Fibroblast of mammary gland (primary cell): Measurements from ENCODE around the gene DDT.
"Not testable (repeated sequence)": the region's sequence is repeated elsewhere in the genome, so short reads cannot be mapped to it uniquely, and the experiment has no call there.

Source experiments
- DNase-seq: peaks from one replicate; pipeline ENCODE4 v3.0.0-alpha.2; 2010; ENCODE audit warnings: low read depth
- H3K4me3 ChIP-seq: 2 replicates; pipeline ENCODE4 v1.5.1; 2011; ENCODE audit warnings: low read depth, mild to moderate bottlenecking, low read length, moderate library complexity; ENCODE audit not compliant: control insufficient read depth
- TF ChIP-seq, protein P1 (sequence below): conservative IDR thresholded peaks from 2 replicates; pipeline ENCODE4 v1.5.1; 2011; ENCODE audit warnings: low read depth, low read length, inconsistent platforms; ENCODE audit not compliant: control insufficient read depth, insufficient read depth

The DDT gene

GRCh38 chr22:23974345-23974744 lies at the start of gene DDT:
TSS of gene DDT (minus strand) at chr22:23974441. CDS start at chr22:23974414, 27 bp downstream.
- DNase-seq, H3K4me3 ChIP-seq: not testable (repeated sequence)

DNA sequence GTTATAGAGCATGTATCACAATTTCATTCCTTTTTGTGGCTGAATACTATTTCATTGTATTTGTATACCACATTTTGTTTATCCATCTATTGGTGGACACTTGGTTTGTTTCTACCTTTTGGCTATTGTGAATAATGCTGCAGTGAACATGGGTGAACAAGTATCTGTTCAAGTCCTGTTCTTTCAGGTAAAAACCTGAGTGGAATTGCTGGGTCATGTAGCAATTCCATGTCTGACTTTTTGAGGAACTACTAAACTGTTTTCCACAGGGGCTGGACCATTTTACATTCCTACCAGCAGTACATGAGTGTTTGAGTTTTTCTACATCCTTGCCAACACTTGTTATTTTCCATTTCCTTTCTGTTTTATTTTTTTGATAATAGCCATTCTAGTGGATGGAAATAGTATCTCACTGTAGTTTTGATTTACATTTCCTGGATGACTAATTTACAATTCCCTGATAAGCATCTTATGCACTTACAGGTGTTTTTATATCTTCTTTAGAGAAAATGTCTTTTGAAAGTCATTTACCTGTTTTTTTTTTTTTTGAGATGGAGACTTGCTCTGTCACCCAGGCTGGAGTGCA lies 49.1 kb upstream of the DDT start:
- TF ChIP-seq, protein P1, sequence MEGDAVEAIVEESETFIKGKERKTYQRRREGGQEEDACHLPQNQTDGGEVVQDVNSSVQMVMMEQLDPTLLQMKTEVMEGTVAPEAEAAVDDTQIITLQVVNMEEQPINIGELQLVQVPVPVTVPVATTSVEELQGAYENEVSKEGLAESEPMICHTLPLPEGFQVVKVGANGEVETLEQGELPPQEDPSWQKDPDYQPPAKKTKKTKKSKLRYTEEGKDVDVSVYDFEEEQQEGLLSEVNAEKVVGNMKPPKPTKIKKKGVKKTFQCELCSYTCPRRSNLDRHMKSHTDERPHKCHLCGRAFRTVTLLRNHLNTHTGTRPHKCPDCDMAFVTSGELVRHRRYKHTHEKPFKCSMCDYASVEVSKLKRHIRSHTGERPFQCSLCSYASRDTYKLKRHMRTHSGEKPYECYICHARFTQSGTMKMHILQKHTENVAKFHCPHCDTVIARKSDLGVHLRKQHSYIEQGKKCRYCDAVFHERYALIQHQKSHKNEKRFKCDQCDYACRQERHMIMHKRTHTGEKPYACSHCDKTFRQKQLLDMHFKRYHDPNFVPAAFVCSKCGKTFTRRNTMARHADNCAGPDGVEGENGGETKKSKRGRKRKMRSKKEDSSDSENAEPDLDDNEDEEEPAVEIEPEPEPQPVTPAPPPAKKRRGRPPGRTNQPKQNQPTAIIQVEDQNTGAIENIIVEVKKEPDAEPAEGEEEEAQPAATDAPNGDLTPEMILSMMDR = no peak
- H3K4me3 ChIP-seq = no peak overlapping the region
- no peak for DNase-seq

DNA sequence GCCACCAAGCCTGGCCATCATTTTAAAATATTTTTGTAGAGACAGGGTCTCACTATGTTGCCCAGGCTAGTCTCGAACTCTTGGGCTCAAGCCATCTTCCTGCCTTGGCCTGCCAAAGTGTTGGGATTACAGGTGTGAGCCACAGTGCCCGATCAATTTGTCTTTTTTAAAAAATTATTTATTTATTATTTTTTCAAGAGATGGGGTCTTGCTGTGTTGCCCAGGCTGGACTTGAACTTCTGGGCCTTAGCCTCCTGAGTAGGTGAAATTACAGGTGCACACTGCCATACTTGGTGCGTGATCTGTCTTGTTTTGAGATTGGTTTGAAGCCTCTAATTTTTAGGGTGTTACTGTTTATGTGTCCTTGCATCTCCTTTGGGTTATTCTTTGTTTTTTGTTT lies 47.1 kb upstream of the DDT start:
- H3K4me3 ChIP-seq = no peak overlapping the region
- DNase-seq = no peak
- TF ChIP-seq, protein P1 = no peak

DNA sequence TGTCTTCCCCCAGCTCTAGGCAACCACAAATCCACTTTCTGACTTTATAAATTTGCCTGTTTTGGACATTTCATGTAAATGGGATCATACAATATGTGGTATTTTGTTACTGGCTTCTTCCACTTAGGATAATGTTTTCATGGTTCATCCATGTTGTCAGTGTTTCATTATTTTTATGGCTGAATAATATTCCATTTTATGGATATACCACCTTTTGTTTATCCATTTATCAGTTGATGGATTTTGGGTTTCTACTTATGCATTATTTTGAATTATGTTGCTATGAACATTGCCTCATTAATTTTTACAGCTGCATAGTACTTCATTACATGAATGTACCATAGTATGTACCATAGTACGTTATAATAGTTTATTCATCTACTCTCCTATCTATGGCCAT lies 41.9 kb upstream of the DDT start:
- H3K4me3 ChIP-seq = no peak overlapping the region
- no peak for DNase-seq
- TF ChIP-seq, protein P1 = no peak

- DNase-seq = no peak
- TF ChIP-seq, protein P1 = no peak
Measured at GRCh38 chr22:24011735-24012068, 37.5 kb upstream of the DDT start.

GRCh38 chr22:24010018-24010391 lies 35.8 kb upstream of the DDT start:
- DNase-seq = no peak
- H3K4me3 ChIP-seq = no peak overlapping the region
- TF ChIP-seq, protein P1 = no peak

More at GRCh38 chr22:24011735-24012068, 37.5 kb upstream of the DDT start:
- H3K4me3 ChIP-seq = peak overlapping the region; percentile 92

DNA sequence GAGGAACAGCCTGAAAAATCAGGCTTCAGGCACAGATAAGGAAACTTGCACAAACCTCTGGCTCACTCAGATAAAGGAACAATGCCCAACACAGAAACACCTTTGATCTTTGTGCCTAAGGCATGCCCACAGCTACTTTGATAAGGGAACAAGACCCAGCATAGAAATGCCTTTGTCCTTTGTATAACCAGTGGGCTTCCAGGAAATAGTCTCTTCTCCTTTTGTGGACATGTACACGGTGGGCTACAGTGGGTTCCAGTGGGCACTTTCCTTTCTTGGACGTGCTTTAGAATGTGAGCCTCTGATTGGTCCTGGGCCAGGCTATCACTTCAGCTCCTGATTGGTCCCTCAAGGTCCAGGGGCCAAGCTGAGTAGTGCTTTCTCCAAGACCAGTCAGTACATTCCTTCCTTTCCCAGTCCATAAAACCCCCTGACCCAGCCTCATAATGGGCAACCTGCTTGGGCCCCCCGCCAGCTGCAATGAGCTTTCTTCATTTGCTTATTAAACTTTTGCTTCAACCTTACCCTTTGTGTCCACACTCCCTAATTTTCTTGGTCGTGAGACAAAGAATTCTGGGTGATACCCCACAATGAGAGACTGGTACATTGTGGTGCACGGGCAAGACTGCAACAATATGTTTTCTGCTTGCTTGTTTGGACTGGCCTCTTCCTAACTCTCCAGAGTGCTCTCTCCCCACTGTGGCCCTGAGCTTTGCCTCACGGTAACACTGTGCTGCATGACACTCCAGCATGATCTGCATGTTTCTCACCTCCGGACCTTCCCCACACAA lies 35.2 kb upstream of the DDT start:
- TF ChIP-seq, protein P1 = no peak
- no peak for DNase-seq
- H3K4me3 ChIP-seq = no peak overlapping the region
